ENCODE data around the gene PRIMPOL. TPM values are rescaled to one million over a fixed set of nuclear protein-coding genes. Genes with fewer than 3 reads are reported as not detected.

Gene PRIMPOL
- total RNA-seq, 1 donor from 2014 or later: 11.3 TPM

DNA sequence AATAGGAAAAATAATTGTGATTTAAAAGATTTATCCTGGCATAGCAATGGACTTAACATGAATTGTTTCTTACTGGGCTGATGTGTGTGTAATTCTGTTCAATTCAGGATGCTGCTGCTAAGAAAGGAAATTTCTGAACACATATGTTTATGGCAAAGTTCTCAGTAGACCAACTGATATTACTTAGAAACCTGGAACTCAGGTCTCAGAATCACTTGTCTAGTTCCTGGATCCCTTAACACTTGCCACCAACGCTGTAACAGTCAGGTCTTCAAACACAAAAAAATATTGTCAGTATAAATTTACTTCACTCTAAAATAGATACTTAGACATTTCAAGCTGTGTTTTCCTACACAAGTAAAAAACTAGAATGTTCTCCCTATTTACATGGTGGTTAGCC lies 5.8 kb upstream of the PRIMPOL start:
- no peak overlapping the region for H3K4me3 Mint-ChIP-seq (ENCODE audit: unreplicated experiment)
- no peak for DNase-seq (ENCODE audit: low spot score)
- no peaks in the 10 kb centered on the region for H3K27me3 Mint-ChIP-seq (ENCODE audit: low read depth)
- peaks cover 52% of the 10 kb centered on the region for H3K4me1 Mint-ChIP-seq (ENCODE audit: low read depth)
- H3K27ac Mint-ChIP-seq (ENCODE audit: unreplicated experiment): peak overlapping the region; percentile 82
- H3K36me3 Mint-ChIP-seq (ENCODE audit: low read depth): peaks cover 4% of the 10 kb centered on the region
- TF ChIP-seq, protein P1, sequence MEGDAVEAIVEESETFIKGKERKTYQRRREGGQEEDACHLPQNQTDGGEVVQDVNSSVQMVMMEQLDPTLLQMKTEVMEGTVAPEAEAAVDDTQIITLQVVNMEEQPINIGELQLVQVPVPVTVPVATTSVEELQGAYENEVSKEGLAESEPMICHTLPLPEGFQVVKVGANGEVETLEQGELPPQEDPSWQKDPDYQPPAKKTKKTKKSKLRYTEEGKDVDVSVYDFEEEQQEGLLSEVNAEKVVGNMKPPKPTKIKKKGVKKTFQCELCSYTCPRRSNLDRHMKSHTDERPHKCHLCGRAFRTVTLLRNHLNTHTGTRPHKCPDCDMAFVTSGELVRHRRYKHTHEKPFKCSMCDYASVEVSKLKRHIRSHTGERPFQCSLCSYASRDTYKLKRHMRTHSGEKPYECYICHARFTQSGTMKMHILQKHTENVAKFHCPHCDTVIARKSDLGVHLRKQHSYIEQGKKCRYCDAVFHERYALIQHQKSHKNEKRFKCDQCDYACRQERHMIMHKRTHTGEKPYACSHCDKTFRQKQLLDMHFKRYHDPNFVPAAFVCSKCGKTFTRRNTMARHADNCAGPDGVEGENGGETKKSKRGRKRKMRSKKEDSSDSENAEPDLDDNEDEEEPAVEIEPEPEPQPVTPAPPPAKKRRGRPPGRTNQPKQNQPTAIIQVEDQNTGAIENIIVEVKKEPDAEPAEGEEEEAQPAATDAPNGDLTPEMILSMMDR (IDR thresholded peaks at IDR 0.05): no peak
- no peaks in the 10 kb centered on the region for H3K9me3 Mint-ChIP-seq (ENCODE audit: low read depth)

DNA sequence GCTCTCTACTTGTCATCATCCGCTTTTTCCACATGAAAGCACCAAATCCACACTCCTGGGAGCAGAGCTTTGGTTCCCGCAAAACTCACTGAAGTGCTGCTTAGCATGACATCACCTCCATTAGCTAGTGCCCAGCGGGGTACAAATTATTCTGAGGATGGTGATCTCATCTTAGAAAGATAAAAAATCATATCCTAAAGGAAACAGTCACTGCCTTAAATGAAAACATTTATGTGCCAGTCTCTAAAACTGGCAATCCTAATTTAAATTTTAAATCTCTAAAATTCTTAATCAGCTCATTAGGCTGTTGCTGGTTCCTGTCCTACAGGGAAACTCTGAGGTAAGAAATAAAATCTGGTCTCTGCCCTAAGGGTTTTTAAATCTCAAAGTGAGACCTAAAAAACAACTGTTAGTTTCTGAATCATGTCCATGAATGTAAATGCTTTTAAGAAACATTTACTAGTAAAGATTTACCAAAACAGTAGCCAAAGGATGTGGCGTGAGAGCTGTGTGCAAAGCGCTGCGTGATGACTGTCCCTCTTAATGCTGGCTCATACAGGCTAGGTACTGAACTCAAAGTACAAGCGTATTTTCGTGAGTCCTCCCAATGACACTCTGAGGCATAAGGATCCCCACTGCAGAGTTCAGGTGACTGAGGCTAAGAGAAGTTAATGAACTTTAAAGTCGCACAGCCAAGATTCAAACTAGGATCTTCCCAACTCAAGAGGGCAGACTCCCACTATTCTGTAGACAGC lies 4.8 kb upstream of the PRIMPOL start:
- H3K4me1 Mint-ChIP-seq (ENCODE audit: low read depth): peaks cover 52% of the 10 kb centered on the region
- TF ChIP-seq, protein P1 (IDR thresholded peaks at IDR 0.05): no peak
- no peak overlapping the region for H3K4me3 Mint-ChIP-seq (ENCODE audit: unreplicated experiment)
- H3K27me3 Mint-ChIP-seq (ENCODE audit: low read depth): no peaks in the 10 kb centered on the region
- peaks cover 2% of the 10 kb centered on the region for H3K36me3 Mint-ChIP-seq (ENCODE audit: low read depth)
- H3K27ac Mint-ChIP-seq (ENCODE audit: unreplicated experiment): peak overlapping the region; percentile 82
- no peaks in the 10 kb centered on the region for H3K9me3 Mint-ChIP-seq (ENCODE audit: low read depth)
- DNase-seq (ENCODE audit: low spot score): no peak

DNA sequence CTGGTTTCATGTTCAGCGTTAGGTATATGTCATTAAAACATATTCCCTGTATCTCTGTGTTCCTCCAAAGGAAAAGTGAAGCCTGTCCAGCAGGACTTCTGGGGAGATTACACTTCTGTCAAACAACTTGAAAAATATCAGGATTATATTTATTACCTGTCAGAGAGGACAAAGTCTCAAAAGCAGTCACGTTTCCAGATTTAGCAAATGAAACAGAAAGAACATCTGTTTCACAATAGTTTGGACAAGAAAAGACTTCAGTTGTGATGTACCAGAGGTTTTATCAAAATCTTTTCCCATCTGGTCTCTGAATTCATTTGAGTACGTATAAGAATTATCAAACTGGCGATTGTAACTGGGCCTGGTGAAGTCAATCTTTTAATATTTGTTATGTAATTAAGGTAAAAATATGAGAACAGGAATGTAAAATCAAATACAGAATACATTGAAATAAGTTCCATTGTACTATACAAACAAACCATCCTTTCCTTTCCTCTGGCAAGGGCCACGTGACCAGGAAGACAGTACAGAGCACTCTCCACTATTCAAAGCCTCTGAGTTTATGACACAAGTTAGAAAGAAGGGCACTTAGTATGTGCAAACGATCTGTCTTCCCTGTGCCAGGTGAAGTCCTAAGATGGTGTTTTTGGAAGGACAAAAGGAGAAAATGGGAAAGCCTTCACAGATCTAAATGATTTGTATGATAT lies 3.5 kb upstream of the PRIMPOL start:
- TF ChIP-seq, protein P1 (IDR thresholded peaks at IDR 0.05): no peak
- Mint-ChIP-seq H3K27ac (ENCODE audit: unreplicated experiment) (no peak overlapping the region), H3K27me3 (ENCODE audit: low read depth) (no peaks in the 10 kb centered on the region), H3K4me1 (ENCODE audit: low read depth) (peaks cover 62% of the 10 kb centered on the region), H3K36me3 (ENCODE audit: low read depth) (peaks cover 2% of the 10 kb centered on the region), H3K9me3 (ENCODE audit: low read depth) (no peaks in the 10 kb centered on the region), H3K4me3 (ENCODE audit: unreplicated experiment) (no peak overlapping the region)
- no peak for DNase-seq (ENCODE audit: low spot score)

DNA sequence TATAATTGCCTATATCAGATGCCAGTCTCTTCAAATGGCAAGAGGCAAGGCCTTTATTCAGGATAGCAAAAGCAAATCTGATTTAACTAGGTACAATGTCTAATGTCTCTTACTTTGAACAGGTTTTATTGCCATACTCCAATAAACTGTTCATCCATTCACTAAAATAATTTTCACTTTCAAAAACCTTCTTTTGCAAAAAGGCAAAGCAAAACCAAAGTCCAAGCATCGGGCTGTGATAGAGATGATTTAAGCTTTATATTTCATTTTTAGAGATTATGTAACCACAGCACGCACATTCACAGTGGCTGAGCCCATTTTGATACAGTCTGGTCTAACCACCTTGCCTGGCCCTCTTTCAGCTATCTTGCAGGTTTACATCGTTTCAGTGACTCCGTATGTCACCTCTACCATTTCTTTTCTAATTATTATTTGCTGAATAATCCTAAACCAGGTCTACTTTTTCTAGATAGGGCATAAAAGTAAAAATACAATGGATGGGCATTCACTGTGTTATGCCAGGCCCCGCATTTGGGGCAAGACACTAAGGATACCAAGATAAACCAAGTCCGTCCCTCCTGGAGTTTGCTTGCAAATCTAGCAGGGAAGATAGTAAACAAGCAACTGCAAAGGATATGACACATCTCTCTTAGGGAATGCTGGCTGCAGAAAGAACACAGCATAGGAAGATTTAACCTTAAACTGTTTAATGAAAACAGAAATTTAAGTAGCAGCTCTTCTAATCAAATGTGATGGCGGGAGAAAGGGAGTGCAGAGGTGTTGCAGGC lies 2.1 kb upstream of the PRIMPOL start:
- TF ChIP-seq, protein P1 (IDR thresholded peaks at IDR 0.05): no peak
- Mint-ChIP-seq H3K9me3 (ENCODE audit: low read depth) (no peaks in the 10 kb centered on the region), H3K27ac (ENCODE audit: unreplicated experiment) (peak overlapping the region; percentile 91), H3K4me3 (ENCODE audit: unreplicated experiment) (peak overlapping the region; percentile 80), H3K27me3 (ENCODE audit: low read depth) (no peaks in the 10 kb centered on the region), H3K36me3 (ENCODE audit: low read depth) (no peaks in the 10 kb centered on the region), H3K4me1 (ENCODE audit: low read depth) (peaks cover 66% of the 10 kb centered on the region)
- no peak for DNase-seq (ENCODE audit: low spot score)

DNA sequence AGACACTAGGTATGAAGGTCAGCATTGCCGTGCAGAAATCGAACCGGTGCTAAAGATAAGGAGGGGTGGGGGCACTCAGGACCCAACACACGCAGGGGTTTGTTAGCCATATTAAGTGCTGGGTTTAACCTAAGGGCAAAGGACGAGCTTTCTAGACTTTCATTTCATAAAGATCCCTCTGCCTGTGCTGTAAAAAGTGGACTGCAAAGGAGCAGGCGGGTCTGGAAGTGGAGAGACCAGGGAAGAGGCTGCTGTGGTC lies 1.6 kb upstream of the PRIMPOL start:
- H3K9me3 Mint-ChIP-seq (ENCODE audit: low read depth): no peaks in the 10 kb centered on the region
- no peaks in the 10 kb centered on the region for H3K36me3 Mint-ChIP-seq (ENCODE audit: low read depth)
- no peak for DNase-seq (ENCODE audit: low spot score)
- peak overlapping the region; percentile 91 for H3K27ac Mint-ChIP-seq (ENCODE audit: unreplicated experiment)
- TF ChIP-seq, protein P1 (IDR thresholded peaks at IDR 0.05): no peak
- H3K4me1 Mint-ChIP-seq (ENCODE audit: low read depth): peaks cover 67% of the 10 kb centered on the region
- H3K27me3 Mint-ChIP-seq (ENCODE audit: low read depth): no peaks in the 10 kb centered on the region
- peak overlapping the region; percentile 80 for H3K4me3 Mint-ChIP-seq (ENCODE audit: unreplicated experiment)
